OCI-LY1 (cell line): ENCODE data around the gene AIP.
"Not testable (repeated sequence)": the region's sequence is repeated elsewhere in the genome, so short reads cannot be mapped to it uniquely, and the experiment has no call there.

Source experiments
- CTCF ChIP-seq: fragments of 200-600 bp; sonication (generic), shearing (Covaris generic); IDR thresholded peaks from 2 replicates; pipeline ENCODE4 v1.5.1; 2017; ENCODE audit warnings: mild to moderate bottlenecking, antibody characterized with exemption, low read length, moderate library complexity, mixed read lengths
- EZH2 ChIP-seq: fragments of 200-600 bp; sonication (generic), shearing (Covaris generic); IDR thresholded peaks from 2 replicates; pipeline ENCODE4 v1.8.0; 2017; ENCODE audit warnings: borderline replicate concordance, mixed run types, mild to moderate bottlenecking, antibody characterized with exemption, low read length, moderate library complexity, mixed read lengths

- TF ChIP-seq CTCF, EZH2: not testable (repeated sequence)
These were observed 6.1 kb upstream of the AIP start for GRCh38 chr11:67476692-67477091.
